GM19438 (cell line): Measurements from ENCODE around the gene RNF208.

Experiments used
- ATAC-seq: cut with Tn5 transposase; IDR thresholded peaks from one replicate; pipeline ENCODE4 v1.9.1; 2021; ENCODE audit warnings: low read depth; ENCODE audit not compliant: unreplicated experiment

The RNF208 gene

GRCh38 chr9:137178201-137178938 is 43.7 kb downstream of the RNF208 start:
- ATAC-seq: no peak

- no peak for ATAC-seq
These were observed 45.5 kb downstream of the RNF208 start for GRCh38 chr9:137176302-137177182.

DNA sequence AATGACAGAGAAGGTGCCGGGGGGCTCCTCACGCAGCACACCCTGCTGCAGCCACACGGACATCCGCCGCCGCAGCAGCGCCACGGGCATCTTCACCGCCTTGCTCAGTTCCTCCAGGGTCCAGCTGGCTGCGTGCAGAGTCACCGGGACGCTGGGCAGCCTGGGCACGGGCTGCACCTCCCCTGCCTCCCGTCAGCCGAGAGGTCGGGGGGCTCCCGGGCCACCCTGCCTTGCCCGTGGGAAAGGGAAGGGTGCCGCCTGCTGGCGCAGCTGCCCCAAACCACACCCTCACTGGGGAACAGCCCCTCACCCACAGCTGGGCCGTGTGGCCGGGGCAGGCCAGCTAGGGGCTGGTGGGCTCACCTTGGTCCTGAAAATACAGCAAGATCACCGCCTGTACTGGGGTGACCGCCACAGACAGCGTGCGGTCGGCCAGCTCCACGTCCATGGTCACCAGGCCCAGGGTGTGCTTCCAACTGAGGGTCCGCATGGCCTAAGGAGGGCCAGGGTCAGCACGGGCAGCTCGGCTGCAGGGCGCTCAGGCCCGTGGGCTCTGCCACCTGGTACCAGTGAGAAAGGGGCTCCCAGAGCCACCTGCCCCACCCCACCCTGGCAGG is 46.6 kb downstream of the RNF208 start:
- no peak for ATAC-seq

- ATAC-seq: no peak
These were observed 47.2 kb downstream of the RNF208 start for GRCh38 chr9:137174722-137175293.

GRCh38 chr9:137173796-137174664 is 48.0 kb downstream of the RNF208 start:
- no peak for ATAC-seq

DNA sequence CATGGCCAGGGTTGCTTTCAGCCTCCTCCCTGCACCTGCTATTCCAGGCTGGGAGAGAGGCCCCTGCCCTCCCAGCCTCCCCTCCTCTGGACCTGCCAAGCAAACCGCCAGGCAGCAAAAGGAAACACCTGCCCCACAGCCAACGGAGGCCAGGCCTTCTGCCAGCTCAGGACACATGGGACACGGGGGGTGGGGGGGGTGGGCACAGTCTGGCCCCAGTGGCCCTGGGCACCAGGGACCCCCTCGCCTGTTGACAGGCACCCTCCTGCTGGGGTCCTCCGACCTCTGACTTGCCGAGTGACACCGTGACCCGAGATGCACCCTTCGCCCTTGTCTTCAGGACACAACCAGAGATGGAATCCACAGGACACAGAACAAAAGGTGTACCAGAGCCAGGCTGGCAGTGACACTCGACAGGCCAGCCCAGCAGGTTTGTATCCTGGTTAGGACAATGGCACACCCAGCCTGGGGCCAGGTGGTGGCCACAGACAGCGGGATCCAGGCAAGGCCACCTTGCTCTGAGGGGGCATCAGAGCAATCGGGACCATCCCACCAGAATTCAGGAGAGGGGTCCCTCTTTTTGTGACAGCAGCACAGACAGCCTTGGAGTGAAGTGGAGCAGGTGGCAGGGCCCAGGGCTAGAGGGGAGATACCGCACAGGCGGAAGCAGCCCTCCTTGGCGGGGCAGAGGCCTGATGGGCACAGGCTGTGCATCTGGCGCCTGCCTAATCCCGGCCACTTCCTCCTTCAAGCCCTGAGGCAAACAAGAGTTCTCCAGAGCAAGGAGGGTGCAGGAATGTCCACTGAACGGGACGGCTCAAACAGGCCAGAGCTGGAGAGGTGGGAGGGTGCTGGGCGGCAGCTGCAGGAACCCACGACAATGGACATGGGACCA is 48.9 kb downstream of the RNF208 start:
- no peak for ATAC-seq

DNA sequence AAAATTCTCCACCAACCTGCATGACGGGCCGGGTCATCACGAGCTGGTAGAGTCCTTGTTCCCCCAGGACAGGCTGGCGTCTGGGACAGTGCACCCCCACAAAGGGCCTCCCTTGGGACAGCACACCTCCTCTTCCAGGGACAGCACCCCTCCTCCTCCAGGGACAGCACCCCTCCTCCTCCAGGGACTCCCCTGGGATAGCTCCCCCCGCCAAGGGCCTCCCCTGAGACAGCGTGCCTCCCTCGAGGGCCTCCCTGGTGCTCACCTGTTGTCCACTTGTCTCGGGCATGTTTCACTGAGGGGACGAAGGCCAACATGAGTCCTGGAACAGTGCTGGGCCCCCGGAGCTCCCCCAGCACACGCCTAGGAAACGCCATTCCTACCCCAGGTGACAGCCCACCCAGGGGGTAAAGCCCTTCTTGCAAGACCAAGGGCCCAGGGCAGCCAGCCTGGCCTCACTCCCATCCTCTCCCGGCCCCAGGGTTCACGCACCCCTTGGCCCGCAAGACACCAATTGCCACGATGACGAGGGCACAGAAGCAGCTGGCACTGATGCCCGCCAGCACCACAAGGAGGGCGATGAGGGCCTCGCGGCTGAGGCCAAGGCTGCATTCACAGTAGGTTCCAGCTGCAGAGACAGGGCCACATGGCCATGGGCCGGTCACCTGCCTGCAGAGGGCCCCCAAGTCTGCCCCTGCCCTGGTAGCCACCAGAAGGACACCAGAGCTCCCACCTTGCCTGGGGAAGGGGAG is 50.7 kb downstream of the RNF208 start:
- no peak for ATAC-seq

DNA sequence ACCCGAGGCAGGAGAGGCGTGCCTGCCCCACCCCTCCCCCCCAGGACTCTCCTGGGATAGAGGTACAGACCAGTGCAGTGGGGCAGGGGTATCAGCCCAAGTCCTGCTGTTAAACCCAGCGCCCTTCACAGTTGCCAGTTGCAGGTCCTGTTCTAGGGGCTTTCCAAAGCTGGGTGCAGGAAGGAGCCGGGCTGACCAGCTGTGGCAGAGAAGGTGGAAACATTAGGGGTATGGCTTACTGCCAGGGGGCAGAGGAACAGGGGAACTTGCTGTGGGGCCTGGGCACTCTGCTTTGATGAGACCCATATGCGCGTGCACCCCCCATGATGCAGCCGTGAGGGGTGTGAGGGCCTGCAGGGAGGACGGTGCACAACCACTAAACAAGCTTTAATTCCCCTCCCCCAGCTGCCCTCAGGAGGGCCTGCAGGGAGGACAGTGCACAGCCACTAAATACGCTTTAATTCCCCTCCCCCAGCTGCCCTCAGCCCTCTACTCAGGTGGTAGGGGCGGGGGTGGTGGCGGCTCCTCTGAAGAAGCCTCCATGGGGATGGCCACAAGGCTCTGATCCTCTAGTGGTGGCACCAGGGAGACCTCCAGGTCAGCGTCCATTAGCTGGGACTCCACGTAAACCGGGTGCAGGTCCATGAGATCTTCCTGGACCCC is 51.4 kb downstream of the RNF208 start:
- no peak for ATAC-seq
